GM18499 (cell line): ENCODE results near the gene ST8SIA6.

Experiments
- ATAC-seq: cut with Tn5 transposase; IDR thresholded peaks from one replicate; pipeline ENCODE4 v1.9.1; 2021; ENCODE audit warnings: moderate number of reproducible peaks; ENCODE audit not compliant: insufficient read depth, unreplicated experiment

The ST8SIA6 gene

GRCh38 chr10:17278607-17279240, 175.7 kb downstream of the ST8SIA6 start:
- ATAC-seq: no peak

DNA sequence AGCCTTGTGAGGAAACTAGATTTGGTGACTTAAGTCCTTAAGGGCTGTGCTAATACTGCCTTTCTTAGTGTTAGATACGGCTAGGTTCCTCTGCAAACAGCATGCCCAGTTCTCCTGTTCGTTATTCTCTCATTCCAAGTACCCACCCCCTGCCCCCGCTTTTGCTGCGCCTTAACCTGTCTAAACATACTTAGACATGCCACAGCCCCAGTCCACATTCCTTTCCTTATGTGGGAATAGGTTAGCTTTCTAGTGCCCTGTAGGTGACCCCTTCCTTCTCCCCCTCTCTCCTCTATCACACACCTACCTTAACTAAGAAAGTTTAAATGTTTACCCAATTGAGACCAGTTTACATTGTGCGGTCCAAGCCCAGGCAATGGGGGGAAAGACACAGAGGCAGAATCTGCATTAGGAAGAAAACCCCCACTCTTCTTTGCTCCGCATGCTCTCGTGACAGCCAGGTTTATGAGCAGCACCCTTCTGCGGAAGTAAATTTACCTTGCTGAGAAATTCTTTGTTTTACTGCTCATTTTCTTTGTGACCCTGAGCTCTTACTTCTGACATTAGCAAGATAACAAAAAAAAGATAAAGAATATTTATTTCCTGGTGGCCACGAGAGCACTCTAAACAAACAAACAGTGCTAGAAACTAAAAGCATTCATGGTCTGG, 177.5 kb downstream of the ST8SIA6 start:
- no peak for ATAC-seq

- ATAC-seq: no peak
Observed at GRCh38 chr10:17273403-17273802, 181.0 kb downstream of the ST8SIA6 start.

DNA sequence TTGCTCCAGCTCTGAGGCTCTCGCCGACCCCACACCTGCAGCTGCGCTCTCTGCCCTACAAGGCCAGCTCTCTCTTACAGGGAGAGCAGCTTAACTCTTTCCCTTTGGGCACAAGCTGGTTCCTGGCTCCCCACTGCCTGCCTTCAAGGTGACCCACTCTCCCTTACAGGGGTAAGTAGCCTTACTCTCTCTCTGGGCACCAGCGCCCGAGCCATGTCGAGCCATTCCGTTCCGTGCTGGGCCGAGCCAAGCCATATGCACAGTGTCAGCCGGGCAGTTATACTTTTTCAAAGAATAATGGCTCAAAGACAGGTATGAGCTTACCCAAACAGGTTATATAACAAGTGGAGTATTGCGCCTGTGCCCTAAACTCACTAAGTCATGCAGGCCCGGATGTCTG, 181.7 kb downstream of the ST8SIA6 start:
- ATAC-seq: no peak
